PFSK-1 (cell line): ENCODE measurements around the gene USPL1.

Experiments used
- FOXP2 ChIP-seq: optimal IDR thresholded peaks from 2 replicates; pipeline ENCODE3; 2011; ENCODE audit warnings: borderline replicate concordance, control low read depth, inconsistent platforms; ENCODE audit not compliant: insufficient read depth; ENCODE audit errors: extremely low read length, extremely low read depth
- POLR2AphosphoS5 ChIP-seq: IDR thresholded peaks from 2 replicates; pipeline ENCODE4 v1.6.1; 2012; ENCODE audit warnings: low read depth, mild to moderate bottlenecking, control low read depth, low read length, moderate library complexity
- SIN3A ChIP-seq: IDR thresholded peaks from 2 replicates; pipeline ENCODE4 v1.6.1; 2012; ENCODE audit warnings: mild to moderate bottlenecking, low read length, moderate library complexity, borderline replicate concordance; ENCODE audit not compliant: insufficient read depth
- TAF1 ChIP-seq: IDR thresholded peaks from 2 replicates; pipeline ENCODE4 v1.6.1; 2012; ENCODE audit warnings: low read length, control low read depth, borderline replicate concordance; ENCODE audit not compliant: insufficient read depth

DNA sequence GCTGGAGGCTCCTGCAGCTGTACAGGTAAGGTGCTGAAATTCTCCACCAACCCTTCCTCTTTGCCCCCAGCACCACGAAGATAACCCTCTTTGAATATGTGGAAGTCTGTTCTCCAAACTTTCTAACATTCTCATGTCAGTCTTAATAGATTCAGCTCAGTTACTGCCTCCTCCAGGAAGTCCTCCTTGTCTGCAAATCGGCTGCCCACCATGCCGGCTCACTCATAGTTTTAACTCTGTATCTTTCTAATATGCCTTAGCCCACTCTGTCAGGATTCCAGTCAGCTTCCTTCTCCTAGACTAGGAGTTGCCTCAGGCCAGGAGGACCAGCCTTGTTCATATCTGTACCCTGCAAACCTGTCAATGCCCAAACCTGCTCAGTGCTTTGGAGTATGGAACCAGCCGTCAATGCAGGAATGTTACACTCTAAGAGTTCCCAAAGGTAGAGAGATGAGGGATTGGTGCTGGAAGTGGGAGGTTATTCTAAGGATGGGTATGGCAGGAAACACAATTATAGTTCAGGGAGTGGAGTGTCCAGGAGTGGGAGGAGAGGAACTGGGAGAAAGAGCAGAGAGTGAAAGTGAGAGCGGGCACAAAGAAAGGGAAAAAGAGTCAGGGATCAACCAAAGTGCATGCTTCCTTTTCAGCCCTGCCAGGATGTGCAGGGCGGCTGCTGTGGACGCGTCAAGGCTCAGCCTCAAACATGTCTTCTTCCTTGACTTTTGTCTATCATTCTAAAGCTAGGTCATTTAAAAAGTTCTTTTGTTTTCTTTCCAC, 79.6 kb downstream of the USPL1 start:
- TF ChIP-seq POLR2AphosphoS5 (no peak), TAF1 (no peak), SIN3A (no peak), FOXP2 (no peak)
